Measurements from ENCODE around the gene GLIS1. TPM values are rescaled to one million over a fixed set of nuclear protein-coding genes. Genes with fewer than 3 reads are reported as not detected.

GLIS1 gene
- total and polyA plus RNA-seq, 2 of the 8 experiments (the other 6 are each of a cell fraction or from before 2014, with no cell fraction given), result 0.15 to 0.22 TPM

GRCh38 chr1:53642607-53643006 is 96.4 kb downstream of the GLIS1 start:
- no peak overlapping the region for H2BK15ac ChIP-seq (ENCODE audit: low read length)
- H3K23me2 ChIP-seq (ENCODE audit: low read depth, low read length), result no peaks in the 10 kb centered on the region
- H3K9me3 ChIP-seq (ENCODE audit: insufficient read depth in 2 of 2, low read depth in 1 of 2, low read length in 1 of 2), result no peaks in the 10 kb centered on the region
- H3K56ac ChIP-seq (replicated peaks; ENCODE audit: insufficient read length, low read depth, low read length), result no peak overlapping the region
- H4K5ac ChIP-seq (ENCODE audit: insufficient read length, low read depth, low read length), result no peak overlapping the region
- no peaks in the 10 kb centered on the region for H4K20me1 ChIP-seq (replicated peaks in 1 of 2; ENCODE audit: control insufficient read depth in 1 of 2, insufficient read depth in 2 of 2, low read length in 2 of 2)
- FAIRE-seq, result no peak
- H3K9ac ChIP-seq (replicated peaks in 1 of 4; ENCODE audit: extremely low read depth in 1 of 4, low read depth in 3 of 4, low read length in 3 of 4), result no peak overlapping the region
- no peak overlapping the region for H3K4me2 ChIP-seq (ENCODE audit: insufficient read depth in 1 of 2, low read depth in 2 of 2, low read length in 2 of 2)
- no peaks in the 10 kb centered on the region for H3K79me1 ChIP-seq (ENCODE audit: low read depth, low read length)
- 77% methylated on average over 6 of the region's 6 CpGs; no CpG with 5 or more reads in 1 of the 2 experiments for WGBS, 2 experiments (ENCODE audit: extremely low coverage in 1 of 2, insufficient coverage in 1 of 2, insufficient read length in 1 of 2, insufficient replicate concordance in 2 of 2, low coverage in 1 of 2, low lambda C conversion rate in 2 of 2, missing lambda C conversion rate in 1 of 2)
- no peak overlapping the region for H3K18ac ChIP-seq (ENCODE audit: extremely low read depth, low read length)
- no peaks in the 10 kb centered on the region for H3K79me2 ChIP-seq (ENCODE audit: control insufficient read depth in 1 of 2, insufficient read depth in 2 of 2, low read length in 2 of 2)
- H2BK5ac ChIP-seq (ENCODE audit: low read depth, low read length), result no peak overlapping the region
- no peak overlapping the region for H3K4ac ChIP-seq (replicated peaks; ENCODE audit: insufficient read length, low read depth, low read length)
- CTCF ChIA-PET (ENCODE audit: partially characterized antibody), result interaction anchor here (0.6 to 2.9 kb wide), 10 partner anchors 8 to 1302 kb away, joined by 3 to 13 read pairs (median 3); no protein-coding TSS in a partner anchor
- no peaks in the 10 kb centered on the region for H3K36me3 ChIP-seq (ENCODE audit: control insufficient read depth in 2 of 4, insufficient read depth in 4 of 4, low read length in 3 of 4)
- H2AFZ ChIP-seq (ENCODE audit: low read length), result no peak overlapping the region
- H4K91ac ChIP-seq (replicated peaks; ENCODE audit: insufficient read length, low read length), result no peak overlapping the region
- H2BK12ac ChIP-seq (ENCODE audit: low read depth, low read length), result no peak overlapping the region
- no peaks in the 10 kb centered on the region; a peak in 1 of 7 replicates for H3K27me3 ChIP-seq (replicated peaks in 1 of 4; ENCODE audit: control insufficient read depth in 3 of 4, extremely low read depth in 1 of 4, insufficient read depth in 3 of 4, low read length in 3 of 4)
- H3K27ac ChIP-seq (ENCODE audit: low read depth, low read length), result no peak overlapping the region
- no peak overlapping the region for H3K4me3 ChIP-seq (ENCODE audit: extremely low read depth in 1 of 4, insufficient read depth in 2 of 4, low read depth in 3 of 4, low read length in 4 of 4)
- POLR2A ChIA-PET (ENCODE audit: partially characterized antibody), result interaction anchor here (2.5 kb wide), 1 partner anchor 10 kb away, joined by 9 read pairs; no protein-coding TSS in a partner anchor
- no peak overlapping the region for H2BK20ac ChIP-seq (ENCODE audit: low read length)
- H4K8ac ChIP-seq (ENCODE audit: extremely low read depth, insufficient read depth, low read length), result no peak overlapping the region
- no peak overlapping the region for H2BK120ac ChIP-seq (replicated peaks; ENCODE audit: low read depth, low read length)
- H3K14ac ChIP-seq (ENCODE audit: insufficient read length), result no peak overlapping the region
- TF ChIP-seq SRF (IDR thresholded peaks at IDR 0.05; ENCODE audit: low read depth, low read length), result no peak
- no peak overlapping the region for H3K23ac ChIP-seq (ENCODE audit: insufficient read length)
- no peak for DNase-seq (ENCODE audit: low read depth in 1 of 2, low spot score in 2 of 2)
- H2AK5ac ChIP-seq (ENCODE audit: low read depth, low read length), result no peak overlapping the region
- peaks cover 0 to 2% (median under 1%) of the 10 kb centered on the region in 4 experiments; a peak in 2 of 7 replicates for H3K4me1 ChIP-seq (replicated peaks in 1 of 4; ENCODE audit: control insufficient read depth in 3 of 4, insufficient read depth in 4 of 4, low read length in 3 of 4)

All from H1 (cell line).